CD4-positive, alpha-beta T cell treated with Interleukin-17A for 1 hour (primary cell): ENCODE data around the gene SCUBE2.
A peak's percentile ranks its signal among the peaks of the same experiment; 100 is the strongest.

Source experiments
- DNase-seq: peaks from one replicate; pipeline ENCODE4 v3.0.0-alpha.2; 2020

The SCUBE2 gene

GRCh38 chr11:9091044-9091922 is at the start of gene SCUBE2:
Gene SCUBE2, minus strand, starts transcription at chr11:9091599. Its CDS starts 71 bp downstream, at chr11:9091528.
- DNase-seq: no peak

- no peak for DNase-seq
Observed at GRCh38 chr11:9141186-9141585, 49.8 kb upstream of the SCUBE2 start.

- no peak for DNase-seq
Observed at GRCh38 chr11:9139628-9140357, 48.4 kb upstream of the SCUBE2 start.

GRCh38 chr11:9138612-9139579 is 47.5 kb upstream of the SCUBE2 start:
- DNase-seq: peak; percentile 11

GRCh38 chr11:9138133-9138453 is 46.7 kb upstream of the SCUBE2 start:
- no peak for DNase-seq

- peak; percentile 60 for DNase-seq
Observed at GRCh38 chr11:9137293-9138132, 46.1 kb upstream of the SCUBE2 start.

- DNase-seq: no peak
Observed at GRCh38 chr11:9136741-9137140, 45.3 kb upstream of the SCUBE2 start.

GRCh38 chr11:9133956-9134355 is 42.6 kb upstream of the SCUBE2 start:
- DNase-seq: no peak

GRCh38 chr11:9132203-9132878 is 40.9 kb upstream of the SCUBE2 start:
- no peak for DNase-seq

- no peak for DNase-seq
Observed at GRCh38 chr11:9130297-9130696, 38.9 kb upstream of the SCUBE2 start.

- no peak for DNase-seq
Observed at GRCh38 chr11:9126636-9127035, 35.2 kb upstream of the SCUBE2 start.

GRCh38 chr11:9125185-9125886 is 33.9 kb upstream of the SCUBE2 start:
- DNase-seq: no peak

- no peak for DNase-seq
Observed at GRCh38 chr11:9123595-9124304, 32.4 kb upstream of the SCUBE2 start.

GRCh38 chr11:9121469-9121796 is 30.0 kb upstream of the SCUBE2 start:
- no peak for DNase-seq

- DNase-seq: no peak
Observed at GRCh38 chr11:9120664-9121468, 29.5 kb upstream of the SCUBE2 start.

- DNase-seq: no peak
Observed at GRCh38 chr11:9118277-9118676, 26.9 kb upstream of the SCUBE2 start.

GRCh38 chr11:9112075-9112474 is 20.7 kb upstream of the SCUBE2 start:
- DNase-seq: no peak

GRCh38 chr11:9109858-9110731 is 18.7 kb upstream of the SCUBE2 start:
- no peak for DNase-seq
